Thyroid gland (tissue), 4 donors: ENCODE measurements around the gene PUS7L. TPM values are rescaled to one million over a fixed set of nuclear protein-coding genes. Genes with fewer than 3 reads are reported as not detected.

Experiments used
- DNase-seq, 2 donors: peaks; one replicate each; pipeline ENCODE4 v3.0.0-alpha.2; 2019
- H3K27ac ChIP-seq, 3 donors: fragments of 200-600 bp; sonication (generic); 1 replicate in 2 of 3; 2 replicates in 1 of 3; pipeline ENCODE4 v1.5.1; 2016 to 2019; ENCODE audit warnings: mild to moderate bottlenecking in 1 of 3, moderate library complexity in 1 of 3
- H3K27me3 ChIP-seq: fragments of 200-600 bp; sonication (generic); one replicate; pipeline ENCODE4 v1.5.1; 2019
- H3K36me3 ChIP-seq, 2 donors: fragments of 200-600 bp; sonication (generic); one replicate each; pipeline ENCODE4 v1.5.1; 2016 to 2019
- H3K4me1 ChIP-seq, 2 donors: fragments of 200-600 bp; sonication (generic); one replicate each; pipeline ENCODE4 v1.5.1; 2017 to 2019
- H3K4me3 ChIP-seq, 3 donors: fragments of 200-600 bp; sonication (generic); replicated peaks in 1 of 3; 1 replicate in 2 of 3; 2 replicates in 1 of 3; pipeline ENCODE4 v1.5.1; 2016; ENCODE audit warnings: mild to moderate bottlenecking in 1 of 3
- H3K9me3 ChIP-seq: fragments of 200-600 bp; sonication (generic); one replicate; pipeline ENCODE4 v1.5.1; 2017
- CTCF ChIP-seq, 6 experiments: fragments of 200-600 bp in 3 of 6; fragments of 450-650 bp in 3 of 6; sonication (generic) in 3 of 6; IDR thresholded peaks; one replicate each; pipeline ENCODE4 v1.5.1; 2016 to 2019; ENCODE audit warnings: antibody characterized with exemption in 6 of 6, mild to moderate bottlenecking in 2 of 6, inconsistent platforms in 1 of 6, moderate library complexity in 1 of 6
- POLR2A ChIP-seq, 2 donors: fragments of 450-650 bp; IDR thresholded peaks; one replicate each; pipeline ENCODE4 v1.6.1; 2017; ENCODE audit warnings: antibody characterized with exemption in 2 of 2, mild to moderate bottlenecking in 2 of 2, moderate library complexity in 1 of 2
- WGBS, 2 donors: methylation state at CpG; one replicate each; pipeline ENCODE4 v1.1.5; 2017; 5-methylcytosine and 5-hydroxymethylcytosine counted together
- intact Hi-C: fragments of 100-400 bp; cut with DNase I; formaldehyde crosslinking; loops from one replicate; pipeline ENCODE4 v1.15.1; 2023
- total RNA-seq, 4 donors: library from RNA; depleted of rRNA; stranded (reverse); fragments of >200 nt; gene quantifications; one replicate each; pipeline ENCODE4 v1.2.3, GENCODE V29; 2016

Gene PUS7L
- total RNA-seq, 4 donors from 2014 or later: 12.1 to 23.0 (median 17.3) TPM

- Histone ChIP-seq H3K36me3 (no peaks in the 10 kb centered on the region), H3K4me1 (peaks cover 0 to 13% of the 10 kb centered on the region in 2 donors), H3K4me3 (no peak overlapping the region), H3K27ac (no peak overlapping the region), H3K27me3 (no peaks in the 10 kb centered on the region), H3K9me3 (no peaks in the 10 kb centered on the region)
- WGBS, 2 donors: 80 to 90% methylated on average over 3 of the region's 3 CpGs
- TF ChIP-seq CTCF (IDR thresholded peaks at IDR 0.05) (no peak), POLR2A (IDR thresholded peaks at IDR 0.05) (no peak)
- no peak for DNase-seq
- intact Hi-C loops: no loop called here
These were observed 7.8 kb downstream of the PUS7L start for GRCh38 chr12:43750814-43751213.

GRCh38 chr12:43749016-43749415 lies 9.6 kb downstream of the PUS7L start:
- H3K27me3 ChIP-seq: no peaks in the 10 kb centered on the region
- peaks cover 0 to 12% of the 10 kb centered on the region in 2 donors for H3K4me1 ChIP-seq
- H3K4me3 ChIP-seq: no peak overlapping the region
- intact Hi-C loops: no loop called here
- TF ChIP-seq POLR2A (IDR thresholded peaks at IDR 0.05) (no peak), CTCF (IDR thresholded peaks at IDR 0.05) (no peak)
- no peak for DNase-seq
- no peaks in the 10 kb centered on the region for H3K9me3 ChIP-seq
- 97% methylated on average over 5 of the region's 5 CpGs for WGBS, 2 donors
- H3K27ac ChIP-seq: no peak overlapping the region
- no peaks in the 10 kb centered on the region for H3K36me3 ChIP-seq

- TF ChIP-seq CTCF (IDR thresholded peaks at IDR 0.05) (no peak), POLR2A (IDR thresholded peaks at IDR 0.05) (no peak)
- Histone ChIP-seq H3K4me3 (no peak overlapping the region), H3K36me3 (no peaks in the 10 kb centered on the region), H3K9me3 (no peaks in the 10 kb centered on the region), H3K27ac (no peak overlapping the region), H3K4me1 (no peaks in the 10 kb centered on the region), H3K27me3 (no peaks in the 10 kb centered on the region)
- intact Hi-C loops: no loop called here
- DNase-seq: no peak
These were observed 13.8 kb downstream of the PUS7L start for GRCh38 chr12:43744826-43745225.

GRCh38 chr12:43742106-43742505 lies 16.5 kb downstream of the PUS7L start:
- Histone ChIP-seq H3K9me3 (no peaks in the 10 kb centered on the region), H3K36me3 (no peaks in the 10 kb centered on the region), H3K4me1 (no peaks in the 10 kb centered on the region), H3K27me3 (no peaks in the 10 kb centered on the region), H3K27ac (no peak overlapping the region), H3K4me3 (no peak overlapping the region)
- intact Hi-C loops: no loop called here
- no peak for TF ChIP-seq CTCF (IDR thresholded peaks at IDR 0.05)
- no peak for TF ChIP-seq POLR2A (IDR thresholded peaks at IDR 0.05)
- no peak for DNase-seq

GRCh38 chr12:43740511-43741100 lies 18.0 kb downstream of the PUS7L start:
- intact Hi-C loops: no loop called here

More at GRCh38 chr12:43740511-43741100, 18.0 kb downstream of the PUS7L start:
- no peaks in the 10 kb centered on the region for H3K4me1 ChIP-seq
- no peak for DNase-seq
- H3K4me3 ChIP-seq: no peak overlapping the region
- peaks cover 0 to 10% of the 10 kb centered on the region in 2 donors for H3K36me3 ChIP-seq
- TF ChIP-seq POLR2A (IDR thresholded peaks at IDR 0.05) (no peak), CTCF (IDR thresholded peaks at IDR 0.05) (no peak)
- H3K9me3 ChIP-seq: no peaks in the 10 kb centered on the region
- WGBS, 2 donors: 71 to 83% methylated on average over 3 of the region's 3 CpGs
- no peaks in the 10 kb centered on the region for H3K27me3 ChIP-seq
- no peak overlapping the region for H3K27ac ChIP-seq
